B cell (primary cell): Measurements from ENCODE around the gene FTCD. TPM values are rescaled to one million over a fixed set of nuclear protein-coding genes. Genes with fewer than 3 reads are reported as not detected.

Experiments used
- ATAC-seq: fragments of 200-7000 bp; cut with Tn5 transposase; one replicate; pipeline ENCODE4 v1.10.0; 2021; ENCODE audit warnings: low read depth, mild to moderate bottlenecking, moderate number of reproducible peaks, moderate library complexity
- CTCF ChIA-PET: fragments of 350-600 bp; sonication (Branson Sonifier 250); formaldehyde crosslinking; loops from one replicate; lab custom pipeline; 2021; ENCODE audit warnings: antibody characterized with exemption, inconsistent platforms; lab: Charles Lee
- POLR2A ChIA-PET: fragments of 350-600 bp; sonication (Branson Sonifier 250); formaldehyde crosslinking; loops from one replicate; lab custom pipeline; 2021; ENCODE audit warnings: antibody characterized with exemption; lab: Charles Lee
- DNase-seq: peaks from one replicate; pipeline ENCODE4 v3.0.0; 2013
- H2AFZ ChIP-seq: 2 replicates; pipeline ENCODE4 v1.6.1; 2012; ENCODE audit warnings: mild to moderate bottlenecking, low read depth, low read length; ENCODE audit not compliant: insufficient read depth, poor library complexity, severe bottlenecking
- H3K27ac ChIP-seq, 2 donors: 1 replicate in 1 of 2; 2 replicates in 1 of 2; pipeline ENCODE4 v1.5.1; 2012 to 2013; ENCODE audit warnings: low read length in 2 of 2, mild to moderate bottlenecking in 2 of 2, moderate library complexity in 1 of 2
- H3K27me3 ChIP-seq, 4 experiments: fragments of 200-600 bp in 1 of 4; sonication (generic) in 1 of 4; replicated peaks in 1 of 4; 1 replicate in 2 of 4; 2 replicates in 2 of 4; pipeline versions ENCODE4 v1.6.1 to v1.7.0; 2013 to 2016; ENCODE audit warnings: low read length in 3 of 4, mild to moderate bottlenecking in 2 of 4, mixed read lengths in 1 of 4, moderate library complexity in 1 of 4; ENCODE audit not compliant: insufficient read depth in 4 of 4, control insufficient read depth in 3 of 4; ENCODE audit errors: control extremely low read depth in 1 of 4
- H3K36me3 ChIP-seq, 2 experiments: replicated peaks in 1 of 2; 1 replicate in 1 of 2; 2 replicates in 1 of 2; pipeline versions ENCODE4 v1.6.1 to v1.7.1; 2013; ENCODE audit warnings: low read length in 1 of 2; ENCODE audit not compliant: insufficient read depth in 2 of 2, control insufficient read depth in 1 of 2; ENCODE audit errors: control extremely low read depth in 1 of 2, extremely low read depth in 1 of 2
- H3K4me1 ChIP-seq, 2 donors: fragments of 200-600 bp in 1 of 2; sonication (generic) in 1 of 2; 1 replicate in 1 of 2; 2 replicates in 1 of 2; pipeline versions ENCODE4 v1.5.1 to v1.6.1; 2013 to 2017; ENCODE audit warnings: low read length in 2 of 2; ENCODE audit not compliant: control insufficient read depth in 2 of 2, insufficient read depth in 2 of 2
- H3K4me2 ChIP-seq: replicated peaks from 2 replicates; pipeline ENCODE3; 2012; ENCODE audit warnings: mild to moderate bottlenecking, low read depth, low read length; ENCODE audit not compliant: poor library complexity, severe bottlenecking
- H3K4me3 ChIP-seq, 5 experiments: fragments of 200-600 bp in 1 of 5; sonication (generic) in 1 of 5; 1 replicate in 3 of 5; 2 replicates in 2 of 5; pipeline versions ENCODE4 v1.5.1 to v1.7.0; 2011 to 2016; ENCODE audit warnings: low read length in 4 of 5, mild to moderate bottlenecking in 4 of 5, low read depth in 2 of 5, control low read depth in 1 of 5, moderate library complexity in 1 of 5; ENCODE audit not compliant: insufficient read depth in 1 of 5; ENCODE audit errors: control extremely low read depth in 1 of 5, extremely low read depth in 1 of 5
- H3K79me2 ChIP-seq: fragments of 200-600 bp; sonication (generic); one replicate; pipeline ENCODE4 v1.6.0; 2016; ENCODE audit warnings: low read length; ENCODE audit not compliant: control insufficient read depth, insufficient read depth
- H3K9ac ChIP-seq: fragments of 200-600 bp; sonication (generic); 2 replicates; pipeline ENCODE4 v1.6.1; 2017; ENCODE audit warnings: mild to moderate bottlenecking, low read length, moderate library complexity
- H3K9me3 ChIP-seq, 3 donors: one replicate each; pipeline versions ENCODE4 v1.6.1 to v1.7.1; 2013; ENCODE audit warnings: low read length in 2 of 3; ENCODE audit not compliant: control insufficient read depth in 2 of 3, insufficient read depth in 1 of 3; ENCODE audit errors: control extremely low read depth in 1 of 3
- H4K20me1 ChIP-seq: 2 replicates; pipeline ENCODE4 v1.6.0; 2012; ENCODE audit warnings: mild to moderate bottlenecking, low read length; ENCODE audit not compliant: insufficient read depth, control insufficient read depth, poor library complexity, severe bottlenecking
- H3K27ac Mint-ChIP-seq: one replicate; pipeline ENCODE4 v1.8.0; 2021; ENCODE audit warnings: mixed read lengths
- H3K27me3 Mint-ChIP-seq: one replicate; pipeline ENCODE4 v1.8.0; 2021; ENCODE audit warnings: mixed read lengths
- H3K4me1 Mint-ChIP-seq: one replicate; pipeline ENCODE4 v1.8.0; 2021; ENCODE audit warnings: mixed read lengths
- H3K4me3 Mint-ChIP-seq: one replicate; pipeline ENCODE4 v1.8.0; 2021; ENCODE audit warnings: mixed read lengths
- H3K9me3 Mint-ChIP-seq: one replicate; pipeline ENCODE4 v1.8.0; 2022; ENCODE audit warnings: mixed read lengths; ENCODE audit not compliant: insufficient read depth
- EZH2 ChIP-seq: IDR thresholded peaks from 2 replicates; pipeline ENCODE4 v1.6.1; 2012; ENCODE audit warnings: borderline replicate concordance, low read depth, mild to moderate bottlenecking, moderate library complexity, low read length; ENCODE audit not compliant: insufficient read depth, poor library complexity, severe bottlenecking
- WGBS: methylation state at CpG from one replicate; pipeline ENCODE4 v1.1.5; 2013; ENCODE audit warnings: missing lambda C conversion rate; ENCODE audit not compliant: insufficient coverage; 5-methylcytosine and 5-hydroxymethylcytosine counted together
- intact Hi-C: fragments of 100-400 bp; cut with micrococcal nuclease; formaldehyde crosslinking; loops from one replicate; pipeline ENCODE4 v1.10.0; 2022
- polyA plus RNA-seq: library from polyadenylated mRNA; depleted of rRNA; stranded (reverse); fragments of >200 nt; gene quantifications from 2 replicates; pipeline ENCODE4 v1.2.3, GENCODE V29; 2012
- total RNA-seq, 2 donors: library from RNA; stranded (reverse); fragments of 120-200 nt in 1 of 2; gene quantifications; 1 replicate in 1 of 2; 2 replicates in 1 of 2; pipeline versions ENCODE4 v1.2.3 to v1.2.4, GENCODE V29; 2013 to 2022
- TF ChIP-seq, protein P1 (sequence below): fragments of 200-600 bp; IDR thresholded peaks from one replicate; pipeline ENCODE4 v1.8.0; 2022; ENCODE audit warnings: antibody characterized with exemption, mild to moderate bottlenecking

Gene FTCD
- total and polyA plus RNA-seq, 2 donors (not counting 1 experiment from before 2014, with no cell fraction given): 0.22 to 0.39 TPM

DNA sequence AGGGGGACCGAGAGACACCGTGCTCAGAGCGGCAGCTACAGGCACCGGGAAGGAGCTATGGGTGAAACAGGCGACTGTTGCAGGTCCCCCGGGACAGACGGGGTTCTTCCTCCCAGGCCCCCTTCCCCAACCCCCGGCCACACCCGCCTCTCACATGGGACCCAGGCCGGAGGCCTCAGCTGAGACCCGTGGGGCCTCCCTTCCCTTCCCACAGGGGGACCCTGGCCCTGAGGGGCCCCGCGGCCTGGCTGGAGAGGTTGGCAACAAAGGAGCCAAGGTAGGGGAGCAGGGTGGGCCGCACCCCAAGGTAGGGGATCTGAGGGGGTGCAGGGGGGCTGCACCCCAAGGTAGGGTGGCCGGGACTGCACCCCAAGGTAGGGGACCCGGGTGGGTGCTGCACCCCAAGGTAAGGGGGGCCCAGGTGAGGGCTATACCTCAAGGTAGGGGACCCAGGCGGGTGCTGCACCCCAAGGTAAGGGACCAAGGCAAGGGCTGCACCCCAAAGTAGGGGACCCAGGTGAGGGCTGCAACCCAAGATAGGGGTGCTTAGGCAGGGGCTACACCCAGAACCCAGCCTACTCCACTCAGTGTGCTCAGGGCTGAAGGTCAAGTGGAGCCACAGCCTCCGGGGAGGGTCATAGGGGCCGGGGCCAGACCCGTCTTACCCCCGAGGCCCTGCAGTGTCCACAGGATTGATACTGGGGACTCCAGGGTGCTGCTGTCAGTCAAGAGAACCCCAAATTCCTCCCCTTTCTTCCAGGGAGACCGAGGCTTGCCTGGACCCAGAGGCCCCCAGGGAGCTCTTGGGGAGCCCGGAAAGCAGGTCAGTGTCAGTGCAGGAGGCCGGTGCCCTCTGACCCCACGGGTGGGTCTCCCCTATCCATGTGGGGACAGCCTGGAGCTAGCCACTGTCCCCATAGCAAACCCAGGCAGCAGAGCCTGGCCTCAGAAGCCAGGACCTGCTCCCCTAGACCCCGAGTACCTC is 34.8 kb downstream of the FTCD start:
- no peak overlapping the region for H2AFZ ChIP-seq
- Mint-ChIP-seq H3K27me3 (no peaks in the 10 kb centered on the region), H3K9me3 (no peaks in the 10 kb centered on the region), H3K4me3 (no peak overlapping the region), H3K27ac (no peak overlapping the region), H3K4me1 (no peaks in the 10 kb centered on the region)
- DNase-seq: no peak
- H3K9me3 ChIP-seq: peaks cover 0 to 8% (median 0%) of the 10 kb centered on the region in 3 donors
- CTCF ChIA-PET: no interaction called here
- no peaks in the 10 kb centered on the region for H4K20me1 ChIP-seq
- TF ChIP-seq EZH2: no peak
- TF ChIP-seq, protein P1, sequence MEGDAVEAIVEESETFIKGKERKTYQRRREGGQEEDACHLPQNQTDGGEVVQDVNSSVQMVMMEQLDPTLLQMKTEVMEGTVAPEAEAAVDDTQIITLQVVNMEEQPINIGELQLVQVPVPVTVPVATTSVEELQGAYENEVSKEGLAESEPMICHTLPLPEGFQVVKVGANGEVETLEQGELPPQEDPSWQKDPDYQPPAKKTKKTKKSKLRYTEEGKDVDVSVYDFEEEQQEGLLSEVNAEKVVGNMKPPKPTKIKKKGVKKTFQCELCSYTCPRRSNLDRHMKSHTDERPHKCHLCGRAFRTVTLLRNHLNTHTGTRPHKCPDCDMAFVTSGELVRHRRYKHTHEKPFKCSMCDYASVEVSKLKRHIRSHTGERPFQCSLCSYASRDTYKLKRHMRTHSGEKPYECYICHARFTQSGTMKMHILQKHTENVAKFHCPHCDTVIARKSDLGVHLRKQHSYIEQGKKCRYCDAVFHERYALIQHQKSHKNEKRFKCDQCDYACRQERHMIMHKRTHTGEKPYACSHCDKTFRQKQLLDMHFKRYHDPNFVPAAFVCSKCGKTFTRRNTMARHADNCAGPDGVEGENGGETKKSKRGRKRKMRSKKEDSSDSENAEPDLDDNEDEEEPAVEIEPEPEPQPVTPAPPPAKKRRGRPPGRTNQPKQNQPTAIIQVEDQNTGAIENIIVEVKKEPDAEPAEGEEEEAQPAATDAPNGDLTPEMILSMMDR: no peak
- intact Hi-C loops: no loop called here
- no peak overlapping the region for H3K4me3 ChIP-seq
- H3K9ac ChIP-seq: no peak overlapping the region
- no peaks in the 10 kb centered on the region for H3K4me1 ChIP-seq
- H3K27me3 ChIP-seq: no peaks in the 10 kb centered on the region
- ATAC-seq: no peak
- POLR2A ChIA-PET: no interaction called here
- no peak overlapping the region for H3K27ac ChIP-seq
- WGBS: 68% methylated on average over 21 of the region's 26 CpGs
- H3K36me3 ChIP-seq: no peaks in the 10 kb centered on the region
- H3K4me2 ChIP-seq: no peak overlapping the region
- no peaks in the 10 kb centered on the region for H3K79me2 ChIP-seq

DNA sequence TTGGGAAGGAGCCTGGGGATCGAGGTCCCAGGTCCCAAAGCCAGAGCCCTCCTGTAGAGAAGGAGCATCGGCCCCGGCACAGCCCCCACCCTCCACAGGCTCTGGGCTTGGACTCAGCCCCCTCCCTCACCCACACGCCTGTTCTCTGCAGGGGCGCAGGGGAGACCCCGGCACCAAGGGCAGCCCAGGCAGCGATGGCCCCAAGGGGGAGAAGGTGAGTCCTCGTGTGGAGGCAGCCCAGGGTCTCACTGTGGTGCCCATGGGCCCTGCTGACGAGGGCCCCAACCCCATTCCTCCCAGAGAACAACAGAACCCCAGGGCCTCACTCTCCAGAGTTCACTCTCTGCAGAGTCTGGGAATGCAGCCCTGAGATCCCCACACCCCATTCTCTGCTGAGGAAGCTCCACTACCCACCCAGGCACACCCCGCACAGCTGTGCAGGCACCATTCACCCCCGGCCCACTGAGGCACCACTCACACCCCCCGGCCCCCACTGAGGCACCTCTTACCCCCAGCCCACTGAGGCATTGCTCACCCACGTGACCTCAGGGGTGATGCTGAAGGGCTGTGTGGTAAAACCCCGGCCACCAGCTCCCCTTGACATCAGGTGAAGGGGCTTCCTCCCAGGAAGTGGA is 35.6 kb downstream of the FTCD start:
- CTCF ChIA-PET: no interaction called here

More for the DNA sequence above, 35.6 kb downstream of the FTCD start:
- Mint-ChIP-seq H3K4me3 (no peak overlapping the region), H3K4me1 (no peaks in the 10 kb centered on the region), H3K27me3 (no peaks in the 10 kb centered on the region), H3K9me3 (no peaks in the 10 kb centered on the region), H3K27ac (no peak overlapping the region)
- no peak overlapping the region for H3K9ac ChIP-seq
- H3K4me2 ChIP-seq: no peak overlapping the region
- ATAC-seq: no peak
- 73% methylated on average over 2 of the region's 14 CpGs for WGBS
- POLR2A ChIA-PET: no interaction called here
- no peak overlapping the region for H3K4me3 ChIP-seq
- no peaks in the 10 kb centered on the region for H3K36me3 ChIP-seq
- intact Hi-C loops: no loop called here
- no peaks in the 10 kb centered on the region for H3K79me2 ChIP-seq
- TF ChIP-seq EZH2: no peak
- TF ChIP-seq, protein P1: no peak
- no peak overlapping the region for H3K27ac ChIP-seq
- H3K9me3 ChIP-seq: peaks cover 0 to 17% (median 0%) of the 10 kb centered on the region in 3 donors
- no peak overlapping the region for H2AFZ ChIP-seq
- H3K4me1 ChIP-seq: no peaks in the 10 kb centered on the region
- H4K20me1 ChIP-seq: no peaks in the 10 kb centered on the region
- DNase-seq: no peak
- H3K27me3 ChIP-seq: no peaks in the 10 kb centered on the region
